Stomach smooth muscle (tissue), 2 donors: Measurements from ENCODE around the gene NTRK3.

ENCODE experiments used
- H3K27ac ChIP-seq: one replicate; pipeline ENCODE4 v1.7.0; 2013; ENCODE audit warnings: mild to moderate bottlenecking, low read length, inconsistent platforms
- H3K27me3 ChIP-seq, 2 donors: one replicate each; pipeline ENCODE4 v1.7.0; 2013; ENCODE audit warnings: low read length in 2 of 2; ENCODE audit not compliant: insufficient read depth in 2 of 2, control insufficient read depth in 1 of 2
- H3K36me3 ChIP-seq, 2 donors: one replicate each; pipeline ENCODE4 v1.7.0; 2013; ENCODE audit warnings: low read length in 2 of 2; ENCODE audit not compliant: control insufficient read depth in 2 of 2, insufficient read depth in 2 of 2
- H3K4me1 ChIP-seq: one replicate; pipeline ENCODE4 v1.7.0; 2013; ENCODE audit warnings: low read length; ENCODE audit not compliant: control insufficient read depth, insufficient read depth
- H3K4me3 ChIP-seq, 2 donors: one replicate each; pipeline ENCODE4 v1.7.0; 2013; ENCODE audit warnings: low read length in 2 of 2
- H3K9ac ChIP-seq, 2 donors: one replicate each; pipeline ENCODE4 v1.7.0; 2013; ENCODE audit warnings: low read length in 2 of 2, mild to moderate bottlenecking in 1 of 2
- H3K9me3 ChIP-seq, 2 donors: one replicate each; pipeline ENCODE4 v1.7.0; 2013; ENCODE audit warnings: low read length in 2 of 2; ENCODE audit not compliant: control insufficient read depth in 2 of 2
- donor health status: healthy.
- donor health status: Pancreatic carcinoma.

NTRK3 gene

GRCh38 chr15:88208396-88208795 is 48.1 kb downstream of the NTRK3 start:
- Histone ChIP-seq H3K4me3 (no peak overlapping the region), H3K9me3 (no peaks in the 10 kb centered on the region), H3K9ac (no peak overlapping the region), H3K4me1 (no peaks in the 10 kb centered on the region), H3K36me3 (no peaks in the 10 kb centered on the region), H3K27ac (no peak overlapping the region), H3K27me3 (peaks cover 3% of the 10 kb centered on the region in 2 donors)

- Histone ChIP-seq H3K27ac (no peak overlapping the region), H3K9me3 (no peaks in the 10 kb centered on the region), H3K4me1 (no peaks in the 10 kb centered on the region), H3K27me3 (peaks cover 3% of the 10 kb centered on the region in 2 donors), H3K9ac (no peak overlapping the region), H3K36me3 (no peaks in the 10 kb centered on the region), H3K4me3 (no peak overlapping the region)
Measured at GRCh38 chr15:88207565-88207964, 49.0 kb downstream of the NTRK3 start.

GRCh38 chr15:88204584-88204983 is 52.0 kb downstream of the NTRK3 start:
- Histone ChIP-seq H3K36me3 (no peaks in the 10 kb centered on the region), H3K4me3 (no peak overlapping the region), H3K4me1 (no peaks in the 10 kb centered on the region), H3K27me3 (peaks cover 3% of the 10 kb centered on the region in 2 donors), H3K9ac (no peak overlapping the region), H3K27ac (no peak overlapping the region), H3K9me3 (no peaks in the 10 kb centered on the region)

- Histone ChIP-seq H3K9me3 (no peaks in the 10 kb centered on the region), H3K27me3 (peaks cover 3% of the 10 kb centered on the region in 2 donors), H3K27ac (no peak overlapping the region), H3K4me3 (no peak overlapping the region), H3K4me1 (no peaks in the 10 kb centered on the region), H3K36me3 (no peaks in the 10 kb centered on the region), H3K9ac (no peak overlapping the region)
Measured at GRCh38 chr15:88202231-88202630, 54.3 kb downstream of the NTRK3 start.

GRCh38 chr15:88201207-88201606 is 55.3 kb downstream of the NTRK3 start:
- peaks cover 0 to 3% of the 10 kb centered on the region in 2 donors for H3K27me3 ChIP-seq
- H3K4me1 ChIP-seq, result no peaks in the 10 kb centered on the region
- H3K4me3 ChIP-seq, result no peak overlapping the region
- no peaks in the 10 kb centered on the region for H3K36me3 ChIP-seq
- no peaks in the 10 kb centered on the region for H3K9me3 ChIP-seq
- no peak overlapping the region for H3K27ac ChIP-seq
- H3K9ac ChIP-seq, result no peak overlapping the region

GRCh38 chr15:88196961-88197360 is 59.6 kb downstream of the NTRK3 start:
- Histone ChIP-seq H3K36me3 (no peaks in the 10 kb centered on the region), H3K9ac (no peak overlapping the region)

GRCh38 chr15:88194162-88194561 is 62.4 kb downstream of the NTRK3 start:
- Histone ChIP-seq H3K36me3 (no peaks in the 10 kb centered on the region), H3K27me3 (no peaks in the 10 kb centered on the region), H3K9ac (no peak overlapping the region), H3K4me1 (no peaks in the 10 kb centered on the region), H3K4me3 (no peak overlapping the region), H3K27ac (no peak overlapping the region), H3K9me3 (no peaks in the 10 kb centered on the region)

More at GRCh38 chr15:88196961-88197360, 59.6 kb downstream of the NTRK3 start:
- no peaks in the 10 kb centered on the region for H3K27me3 ChIP-seq
- no peak overlapping the region for H3K27ac ChIP-seq
- no peaks in the 10 kb centered on the region for H3K9me3 ChIP-seq
- no peak overlapping the region for H3K4me3 ChIP-seq
- no peaks in the 10 kb centered on the region for H3K4me1 ChIP-seq

- H3K27me3 ChIP-seq, result no peaks in the 10 kb centered on the region
- no peak overlapping the region for H3K4me3 ChIP-seq
- H3K27ac ChIP-seq, result no peak overlapping the region
- no peaks in the 10 kb centered on the region for H3K36me3 ChIP-seq
- no peak overlapping the region for H3K9ac ChIP-seq
- H3K4me1 ChIP-seq, result no peaks in the 10 kb centered on the region
- H3K9me3 ChIP-seq, result no peaks in the 10 kb centered on the region
Measured at GRCh38 chr15:88193415-88193814, 63.1 kb downstream of the NTRK3 start.

- no peak overlapping the region for H3K27ac ChIP-seq
- no peaks in the 10 kb centered on the region for H3K9me3 ChIP-seq
- H3K9ac ChIP-seq, result no peak overlapping the region
- no peaks in the 10 kb centered on the region for H3K36me3 ChIP-seq
- H3K27me3 ChIP-seq, result no peaks in the 10 kb centered on the region
- H3K4me1 ChIP-seq, result no peaks in the 10 kb centered on the region
- H3K4me3 ChIP-seq, result no peak overlapping the region
Measured at GRCh38 chr15:88191812-88192165, 64.8 kb downstream of the NTRK3 start.

- Histone ChIP-seq H3K27me3 (no peaks in the 10 kb centered on the region), H3K36me3 (no peaks in the 10 kb centered on the region), H3K9me3 (no peaks in the 10 kb centered on the region), H3K27ac (no peak overlapping the region), H3K9ac (no peak overlapping the region), H3K4me1 (no peaks in the 10 kb centered on the region), H3K4me3 (no peak overlapping the region)
Measured at GRCh38 chr15:88190232-88190631, 66.3 kb downstream of the NTRK3 start.

GRCh38 chr15:88188300-88188699 is 68.2 kb downstream of the NTRK3 start:
- H3K27ac ChIP-seq, result no peak overlapping the region
- no peaks in the 10 kb centered on the region for H3K4me1 ChIP-seq
- peaks cover 0 to 2% of the 10 kb centered on the region in 2 donors for H3K27me3 ChIP-seq
- H3K9ac ChIP-seq, result no peak overlapping the region
- no peak overlapping the region for H3K4me3 ChIP-seq
- no peaks in the 10 kb centered on the region for H3K9me3 ChIP-seq
- no peaks in the 10 kb centered on the region for H3K36me3 ChIP-seq
